ENCODE measurements around the gene NKAIN4.

NKAIN4 gene

DNA sequence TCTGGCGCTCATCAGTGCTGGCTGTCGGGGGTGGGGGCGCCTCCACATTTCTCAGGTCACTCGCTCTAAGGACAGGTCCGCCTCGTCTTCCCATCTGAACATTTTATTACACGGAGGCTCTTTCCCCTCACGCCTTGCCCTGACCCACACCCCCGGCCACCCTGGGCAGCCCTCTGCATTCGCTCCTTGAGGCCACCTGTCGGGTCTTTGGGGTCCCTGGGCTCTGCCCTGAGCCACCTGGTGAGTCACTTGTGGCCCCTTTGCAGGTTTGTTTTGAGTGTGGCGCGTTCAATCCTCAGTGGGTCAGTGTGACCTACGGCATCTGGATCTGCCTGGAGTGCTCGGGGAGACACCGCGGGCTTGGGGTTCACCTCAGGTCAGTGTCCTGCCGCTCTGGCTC, 21.6 kb upstream of the NKAIN4 start:
- no peak for DNase-seq (ENCODE audit: low spot score)
- TF ChIP-seq, protein P1, sequence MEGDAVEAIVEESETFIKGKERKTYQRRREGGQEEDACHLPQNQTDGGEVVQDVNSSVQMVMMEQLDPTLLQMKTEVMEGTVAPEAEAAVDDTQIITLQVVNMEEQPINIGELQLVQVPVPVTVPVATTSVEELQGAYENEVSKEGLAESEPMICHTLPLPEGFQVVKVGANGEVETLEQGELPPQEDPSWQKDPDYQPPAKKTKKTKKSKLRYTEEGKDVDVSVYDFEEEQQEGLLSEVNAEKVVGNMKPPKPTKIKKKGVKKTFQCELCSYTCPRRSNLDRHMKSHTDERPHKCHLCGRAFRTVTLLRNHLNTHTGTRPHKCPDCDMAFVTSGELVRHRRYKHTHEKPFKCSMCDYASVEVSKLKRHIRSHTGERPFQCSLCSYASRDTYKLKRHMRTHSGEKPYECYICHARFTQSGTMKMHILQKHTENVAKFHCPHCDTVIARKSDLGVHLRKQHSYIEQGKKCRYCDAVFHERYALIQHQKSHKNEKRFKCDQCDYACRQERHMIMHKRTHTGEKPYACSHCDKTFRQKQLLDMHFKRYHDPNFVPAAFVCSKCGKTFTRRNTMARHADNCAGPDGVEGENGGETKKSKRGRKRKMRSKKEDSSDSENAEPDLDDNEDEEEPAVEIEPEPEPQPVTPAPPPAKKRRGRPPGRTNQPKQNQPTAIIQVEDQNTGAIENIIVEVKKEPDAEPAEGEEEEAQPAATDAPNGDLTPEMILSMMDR (IDR thresholded peaks at IDR 0.05; ENCODE audit: borderline replicate concordance, control extremely low read depth, extremely low read depth, insufficient read depth, missing control alignments) = no peak
- in situ Hi-C loops (cut with MboI; ENCODE audit: low sequenced_read_pairs, unreplicated experiment) = no loop called here

DNA sequence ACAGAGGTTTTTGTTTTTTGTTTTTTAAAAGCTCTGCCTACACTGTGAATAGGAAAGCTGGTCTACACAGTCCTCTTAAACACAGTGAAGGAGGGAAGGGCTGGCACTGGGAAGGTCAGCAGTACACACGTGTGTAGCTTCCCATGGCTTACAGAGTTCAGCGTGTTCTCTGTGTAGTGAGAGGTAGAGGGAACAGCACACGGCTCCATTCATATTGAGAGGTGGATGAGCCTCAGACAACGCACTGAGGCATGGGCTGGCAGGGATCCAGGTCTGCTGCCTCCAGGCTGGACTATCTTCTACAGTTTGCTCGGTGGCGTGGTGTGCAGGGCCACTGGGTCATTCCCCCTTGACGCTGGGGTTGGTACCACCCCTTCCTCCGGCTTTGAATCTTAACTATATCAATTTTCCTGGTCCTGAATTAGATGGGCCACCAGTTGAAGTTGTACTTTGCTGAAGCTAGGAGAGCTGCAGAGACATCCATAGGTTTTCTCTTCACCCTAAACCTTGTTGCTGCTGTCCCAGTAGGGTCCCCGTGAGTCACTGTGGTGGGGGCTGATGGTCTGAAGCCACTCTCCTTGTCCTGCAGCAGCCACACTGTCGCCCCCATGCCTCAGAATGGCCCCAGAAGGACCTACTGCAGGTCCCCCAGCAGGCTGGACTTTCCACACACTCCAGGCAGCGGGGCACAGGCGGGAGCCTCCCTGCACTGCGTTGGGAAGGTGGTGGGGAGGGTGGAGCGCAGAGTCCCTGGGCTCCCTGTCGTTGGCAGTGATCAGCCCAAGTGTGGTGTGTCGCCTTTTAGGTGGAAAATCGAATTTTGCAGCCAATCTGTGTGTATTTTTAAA, 20.3 kb upstream of the NKAIN4 start:
- TF ChIP-seq, protein P1 (IDR thresholded peaks at IDR 0.05; ENCODE audit: borderline replicate concordance, control extremely low read depth, extremely low read depth, insufficient read depth, missing control alignments) = no peak
- in situ Hi-C loops (cut with MboI; ENCODE audit: low sequenced_read_pairs, unreplicated experiment) = no loop called here
- no peak for DNase-seq (ENCODE audit: low spot score)

DNA sequence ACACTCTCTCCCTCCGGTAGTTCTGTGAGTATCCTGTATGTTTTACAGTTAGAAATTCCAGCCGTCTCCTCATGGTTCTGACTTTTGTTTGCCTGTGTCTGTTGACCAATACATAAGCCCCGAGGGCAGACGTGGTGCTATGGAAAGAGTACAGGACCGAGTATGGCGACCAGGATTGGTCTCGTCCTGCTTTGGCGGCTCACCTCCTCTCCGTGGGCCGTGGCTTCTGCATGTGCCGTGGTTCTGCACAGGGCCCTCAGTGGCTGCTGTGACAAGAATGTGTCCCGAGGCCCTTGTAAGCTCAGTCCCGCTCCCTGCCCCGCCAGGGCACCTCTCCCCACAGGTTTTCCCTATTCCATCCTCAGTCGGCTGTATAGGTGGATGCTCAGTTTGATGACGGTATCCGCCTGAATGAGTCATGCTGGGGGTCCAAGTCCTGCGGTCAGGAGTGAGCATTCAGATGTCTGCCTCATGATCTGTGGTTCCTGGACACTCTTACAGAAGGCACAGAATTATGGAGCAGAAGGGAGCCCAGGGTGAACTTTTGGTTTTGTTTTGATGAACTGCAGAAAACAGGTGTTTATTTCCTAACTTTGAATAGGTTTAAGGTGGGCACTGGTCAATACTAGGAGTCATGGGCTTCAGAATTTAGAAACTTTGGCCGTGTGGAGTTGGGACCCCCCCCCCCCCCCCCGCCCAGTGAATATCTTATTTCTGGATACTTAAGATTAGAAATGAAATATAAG, 19.5 kb upstream of the NKAIN4 start:
- TF ChIP-seq, protein P1 (IDR thresholded peaks at IDR 0.05; ENCODE audit: borderline replicate concordance, control extremely low read depth, extremely low read depth, insufficient read depth, missing control alignments) = no peak
- in situ Hi-C loops (cut with MboI; ENCODE audit: low sequenced_read_pairs, unreplicated experiment) = no loop called here
- no peak for DNase-seq (ENCODE audit: low spot score)

DNA sequence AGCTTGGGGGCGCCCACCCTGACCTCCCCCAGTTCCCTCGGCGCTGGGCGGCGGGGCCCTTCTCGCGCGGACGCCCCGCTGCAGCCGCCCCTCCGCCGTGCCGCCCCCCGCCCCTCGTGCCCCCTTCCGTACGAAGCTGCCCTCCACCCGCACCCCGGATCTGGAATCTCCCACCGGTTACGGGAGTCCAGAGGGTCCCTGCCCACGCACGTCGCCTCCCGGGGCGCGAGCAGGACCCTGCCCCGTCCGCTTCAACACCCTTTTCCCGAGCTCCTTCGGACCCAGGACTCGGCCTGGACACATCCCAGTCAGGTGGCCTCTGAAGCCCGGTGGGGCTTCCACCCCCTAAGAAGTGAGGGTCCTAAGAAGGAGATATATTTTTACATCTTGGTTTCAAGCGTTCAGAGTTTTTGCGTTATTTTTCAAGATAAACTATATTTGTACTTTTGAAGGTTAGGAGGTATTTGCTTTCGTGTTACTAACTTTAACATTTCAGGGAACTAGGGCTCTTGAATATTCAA, 18.9 kb upstream of the NKAIN4 start:
- in situ Hi-C loops (cut with MboI; ENCODE audit: low sequenced_read_pairs, unreplicated experiment) = no loop called here
- DNase-seq (ENCODE audit: low spot score) = no peak
- TF ChIP-seq, protein P1 (IDR thresholded peaks at IDR 0.05; ENCODE audit: borderline replicate concordance, control extremely low read depth, extremely low read depth, insufficient read depth, missing control alignments) = no peak

DNA sequence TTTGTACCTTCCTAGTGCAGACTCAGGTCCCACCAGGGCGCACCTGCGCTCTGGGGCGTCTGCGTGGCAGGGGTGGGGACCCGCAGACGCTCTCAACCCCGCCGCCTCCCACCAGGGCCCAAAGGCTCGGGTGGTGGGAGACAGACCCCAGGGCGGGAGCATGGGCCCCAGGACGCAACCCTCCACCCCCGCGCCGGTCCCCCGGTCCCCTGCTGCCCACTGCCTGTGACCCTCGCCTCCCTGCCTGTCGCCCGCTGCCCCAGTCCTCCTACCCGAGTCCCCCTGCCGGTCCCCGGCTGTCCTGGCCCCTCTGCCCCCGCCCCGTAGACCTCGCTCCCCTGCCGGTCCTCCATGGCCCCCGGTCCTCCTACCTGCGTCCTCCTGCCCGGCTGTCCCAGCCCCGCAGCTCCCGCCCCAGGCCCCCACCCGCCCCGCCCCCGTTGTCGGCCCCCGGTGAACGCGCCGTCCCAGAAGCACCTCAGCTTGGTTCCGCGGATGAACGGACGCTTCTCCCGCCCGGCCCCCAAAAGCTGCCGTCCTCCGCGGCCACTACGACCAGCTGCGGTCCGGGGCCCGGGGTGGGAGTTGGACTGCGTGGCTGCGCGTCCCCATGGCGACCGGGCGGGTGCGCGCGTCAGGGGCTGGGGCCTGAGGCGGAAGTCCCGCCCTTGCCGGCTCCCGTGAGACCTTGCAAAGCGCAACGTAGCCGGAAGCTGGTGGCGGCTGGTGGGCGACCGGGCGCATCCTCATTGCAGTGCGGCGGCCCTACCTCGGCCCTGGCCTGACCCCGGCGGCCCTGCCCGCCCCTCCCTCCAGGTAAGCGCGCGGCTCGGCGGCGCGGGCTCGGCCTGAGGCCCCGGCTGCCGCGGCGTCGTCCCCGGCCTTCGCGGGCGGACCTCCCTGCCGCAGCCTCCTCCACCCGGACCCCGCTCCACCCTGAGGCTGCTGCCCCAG, 18.1 kb upstream of the NKAIN4 start, which contains the start of gene ARFGAP1:
ARFGAP1 (plus strand) TSS at position 709 of the 954 bp plus-strand sequence. CDS start 2,768 bp downstream, outside the sequence.
- in situ Hi-C loops (cut with MboI; ENCODE audit: low sequenced_read_pairs, unreplicated experiment) = no loop called here
- TF ChIP-seq, protein P1 (IDR thresholded peaks at IDR 0.05; ENCODE audit: borderline replicate concordance, control extremely low read depth, extremely low read depth, insufficient read depth, missing control alignments) = no peak
- peak; percentile 99 for DNase-seq (ENCODE audit: low spot score)
